HG02852 (cell line): Measurements from ENCODE around the gene PRKG1.
"Not testable (repeated sequence)": the region's sequence is repeated elsewhere in the genome, so short reads cannot be mapped to it uniquely, and the experiment has no call there.

ENCODE experiments used
- ATAC-seq: cut with Tn5 transposase; IDR thresholded peaks from one replicate; pipeline ENCODE4 v1.9.1; 2021; ENCODE audit warnings: mild to moderate bottlenecking, moderate library complexity; ENCODE audit not compliant: unreplicated experiment

PRKG1 gene

GRCh38 chr10:51416494-51416893 lies 342.2 kb downstream of the PRKG1 start:
- no peak for ATAC-seq

GRCh38 chr10:51419196-51420093 lies 345.2 kb downstream of the PRKG1 start:
- no peak for ATAC-seq

- ATAC-seq: no peak
Measured at GRCh38 chr10:51421853-51422252, 347.6 kb downstream of the PRKG1 start.

GRCh38 chr10:51422311-51423120 lies 348.2 kb downstream of the PRKG1 start:
- ATAC-seq: peak; percentile 77

GRCh38 chr10:51423121-51423452 lies 348.8 kb downstream of the PRKG1 start:
- no peak for ATAC-seq

- ATAC-seq: no peak
Measured at GRCh38 chr10:51425431-51425830, 351.1 kb downstream of the PRKG1 start.

- no peak for ATAC-seq
Measured at GRCh38 chr10:51427758-51428157, 353.5 kb downstream of the PRKG1 start.

DNA sequence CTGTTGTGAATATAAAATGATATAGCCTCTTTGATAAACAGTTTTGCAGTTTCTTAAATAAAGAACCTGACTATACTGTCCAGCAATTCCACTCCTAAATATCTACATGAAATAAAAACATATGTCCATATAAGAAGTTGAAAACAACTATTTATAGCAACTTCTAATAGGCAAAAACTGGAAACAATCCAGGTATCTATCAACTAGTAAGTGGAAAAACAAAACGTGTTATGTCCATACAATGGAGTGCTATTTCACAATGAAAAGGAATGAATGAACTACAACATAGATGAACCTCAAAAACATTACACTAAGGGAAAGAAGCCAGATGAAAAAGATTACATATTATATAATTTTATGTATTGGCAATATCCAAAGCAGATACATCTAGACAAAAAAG lies 356.2 kb downstream of the PRKG1 start:
- no peak for ATAC-seq

- no peak for ATAC-seq
Measured at GRCh38 chr10:51433949-51434475, 359.7 kb downstream of the PRKG1 start.

- no peak for ATAC-seq
Measured at GRCh38 chr10:51436805-51437204, 362.5 kb downstream of the PRKG1 start.

DNA sequence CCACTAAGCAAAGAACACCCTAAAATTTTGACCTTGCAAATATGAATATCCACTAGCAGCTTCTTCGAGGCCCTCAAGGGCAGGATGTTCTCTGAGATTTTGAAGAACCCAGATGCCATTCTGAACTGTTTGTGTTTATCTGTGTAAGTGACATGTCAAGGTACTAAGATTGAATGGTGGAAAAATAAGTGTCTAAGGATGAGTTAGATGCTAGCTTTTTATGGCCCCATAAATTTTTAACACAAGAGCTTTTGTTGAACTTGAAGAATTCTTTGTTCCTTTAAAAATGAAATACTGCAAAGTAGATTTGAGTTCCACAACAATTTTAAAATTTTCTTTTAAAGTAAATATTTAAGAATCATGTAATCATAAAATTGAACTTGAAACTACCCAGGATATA lies 365.4 kb downstream of the PRKG1 start:
- no peak for ATAC-seq

DNA sequence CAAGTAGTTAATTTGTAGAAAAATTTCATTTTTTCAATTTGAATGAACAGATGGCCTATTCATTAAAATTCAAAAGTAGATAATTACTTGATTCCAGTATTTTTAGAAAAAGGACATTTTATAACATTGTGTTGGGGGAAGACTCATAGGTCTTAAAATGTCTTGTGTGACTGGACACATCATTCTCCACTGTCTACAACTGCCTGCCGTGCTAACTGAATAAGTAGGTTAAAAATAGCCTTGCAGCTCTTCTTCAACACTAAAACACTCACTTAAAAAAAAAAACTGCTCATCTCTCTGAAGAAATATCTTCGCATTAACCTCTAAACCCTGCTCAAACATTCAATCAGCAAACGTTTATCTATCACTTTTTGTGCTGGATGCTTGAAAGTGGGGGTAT lies 371.3 kb downstream of the PRKG1 start:
- ATAC-seq: no peak

DNA sequence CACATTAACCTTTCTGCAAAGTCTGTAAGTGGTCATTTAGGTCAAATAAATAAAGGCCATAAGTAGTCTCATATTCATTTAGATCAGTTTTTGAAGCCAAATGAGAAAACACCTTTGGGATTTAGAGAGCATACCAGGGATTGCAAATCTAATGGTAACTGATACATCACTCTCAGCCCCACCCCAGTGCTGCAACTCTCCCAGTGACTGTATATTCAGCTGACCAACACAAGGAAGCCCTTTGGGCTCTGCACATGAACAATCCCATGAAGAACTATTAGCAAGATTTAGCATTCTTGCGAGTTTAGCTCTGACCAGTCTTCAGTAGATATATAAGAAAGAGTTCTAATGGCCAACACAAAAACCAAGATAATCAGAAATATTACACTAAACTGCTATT lies 372.8 kb downstream of the PRKG1 start:
- ATAC-seq: no peak

DNA sequence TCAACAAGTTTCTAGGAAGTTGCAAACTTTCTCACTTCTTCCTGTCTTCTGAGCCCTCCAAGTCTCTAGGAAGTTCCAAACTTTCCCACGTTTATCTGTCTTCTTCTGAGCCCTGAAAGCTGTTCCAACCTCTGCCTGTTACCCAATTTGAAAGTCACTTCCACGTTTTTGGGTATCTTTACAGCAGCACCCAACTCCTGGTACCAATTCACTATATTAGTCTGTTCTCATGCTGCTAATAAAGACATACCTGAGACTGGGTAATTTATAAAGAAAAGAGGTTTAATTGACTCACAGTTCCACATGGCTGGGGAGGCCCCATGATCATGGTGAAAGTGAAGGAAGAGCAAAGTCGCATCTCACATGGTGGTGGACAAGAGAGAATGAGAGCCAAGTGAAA lies 381.5 kb downstream of the PRKG1 start:
- not testable (repeated sequence) for ATAC-seq

- no peak for ATAC-seq
Measured at GRCh38 chr10:51459476-51459875, 385.2 kb downstream of the PRKG1 start.

DNA sequence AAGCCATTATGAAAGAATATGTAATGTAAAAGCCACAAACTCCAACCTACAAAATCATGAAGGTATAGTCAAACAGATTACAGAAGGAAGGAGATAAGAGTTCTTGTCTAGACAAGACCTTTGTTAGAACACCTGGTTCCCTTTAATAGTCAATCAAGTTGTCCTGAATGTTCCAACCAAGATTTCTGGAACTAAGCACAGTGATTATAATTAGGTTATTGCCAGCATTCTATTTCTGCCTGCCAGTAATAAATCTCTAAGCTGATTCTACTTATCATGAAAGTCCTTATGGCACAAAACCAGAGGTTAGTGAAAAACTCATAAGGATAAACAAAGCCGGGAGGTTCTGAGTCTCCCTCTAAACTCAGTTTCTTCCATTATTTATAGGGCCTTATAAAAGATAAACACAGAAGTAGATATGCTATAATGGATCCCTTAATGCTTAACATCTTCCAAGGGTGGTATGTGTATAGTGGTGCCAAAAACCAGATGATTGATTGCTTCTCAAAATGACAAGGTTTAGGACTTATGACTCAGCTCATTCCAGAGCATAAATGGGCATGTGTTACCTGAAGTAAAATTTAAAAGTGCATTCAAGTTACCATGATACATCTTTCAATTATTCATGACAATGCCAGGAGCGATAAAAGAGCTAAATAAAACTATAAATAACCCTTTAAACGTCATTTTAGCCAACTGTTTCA lies 387.9 kb downstream of the PRKG1 start:
- ATAC-seq: no peak

GRCh38 chr10:51468424-51468823 lies 394.1 kb downstream of the PRKG1 start:
- no peak for ATAC-seq

GRCh38 chr10:51469686-51470085 lies 395.4 kb downstream of the PRKG1 start:
- no peak for ATAC-seq

DNA sequence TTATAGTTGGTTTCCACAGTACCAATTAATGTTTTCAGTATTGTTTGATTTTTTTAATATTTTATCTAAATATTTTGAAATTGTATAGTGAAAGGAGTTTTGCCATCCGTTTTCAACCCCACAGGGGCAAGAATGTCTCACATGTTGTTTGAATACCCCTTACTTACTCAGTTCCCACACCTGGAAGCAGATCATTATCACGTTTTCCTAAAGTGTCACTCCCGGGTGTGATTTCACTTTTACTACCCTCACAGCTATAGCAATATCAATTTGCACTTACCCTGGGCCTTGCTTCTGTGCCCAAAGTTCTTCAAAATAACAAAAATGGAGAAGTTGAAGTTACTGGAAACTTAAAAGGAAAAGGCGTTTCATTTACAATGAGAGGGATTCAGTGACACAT lies 397.0 kb downstream of the PRKG1 start:
- no peak for ATAC-seq

DNA sequence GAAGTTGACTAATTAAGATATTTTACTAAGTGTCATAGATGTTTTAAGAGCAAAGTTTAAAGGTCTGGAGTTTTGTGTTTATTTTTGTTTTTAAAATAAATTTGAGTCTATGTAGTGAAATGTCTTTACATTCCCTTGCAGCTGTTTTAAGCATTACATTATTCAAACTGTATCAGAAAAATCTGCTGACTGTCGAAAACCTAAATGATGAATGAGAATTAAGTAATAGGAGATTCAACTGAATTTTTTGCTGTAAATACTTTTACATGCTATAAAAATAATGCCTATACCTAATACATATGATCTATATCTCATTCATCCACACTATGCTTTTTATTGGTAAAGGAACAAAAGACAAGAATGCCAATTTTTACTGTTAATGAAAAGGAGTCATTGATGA lies 397.9 kb downstream of the PRKG1 start:
- ATAC-seq: no peak

DNA sequence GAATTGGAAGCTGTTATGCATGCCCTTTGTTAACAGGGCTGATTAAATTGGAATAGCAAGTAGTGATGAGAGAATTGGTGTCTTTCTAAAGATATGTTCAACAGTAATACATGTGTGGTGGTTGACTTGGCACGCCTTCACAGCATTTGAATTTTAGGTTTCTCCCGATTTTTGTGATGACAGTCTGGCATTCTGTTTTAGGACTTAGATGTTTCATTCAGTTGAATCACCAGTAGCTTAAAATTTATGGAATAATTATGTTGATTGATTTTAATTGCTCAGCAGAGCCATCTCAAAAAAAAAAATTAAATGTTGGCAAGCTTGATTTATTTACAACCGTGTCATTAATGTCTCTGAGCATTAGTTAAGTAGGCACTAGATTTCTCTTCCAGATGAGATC lies 405.4 kb downstream of the PRKG1 start:
- ATAC-seq: no peak
